ENCODE data around the gene PPM1E. TPM values are rescaled to one million over a fixed set of nuclear protein-coding genes. Genes with fewer than 3 reads are reported as not detected.

PPM1E gene
- total and polyA plus RNA-seq, 2 of the 8 experiments (the other 6 are each of a cell fraction or from before 2014, with no cell fraction given): 5.0 to 10.4 TPM

DNA sequence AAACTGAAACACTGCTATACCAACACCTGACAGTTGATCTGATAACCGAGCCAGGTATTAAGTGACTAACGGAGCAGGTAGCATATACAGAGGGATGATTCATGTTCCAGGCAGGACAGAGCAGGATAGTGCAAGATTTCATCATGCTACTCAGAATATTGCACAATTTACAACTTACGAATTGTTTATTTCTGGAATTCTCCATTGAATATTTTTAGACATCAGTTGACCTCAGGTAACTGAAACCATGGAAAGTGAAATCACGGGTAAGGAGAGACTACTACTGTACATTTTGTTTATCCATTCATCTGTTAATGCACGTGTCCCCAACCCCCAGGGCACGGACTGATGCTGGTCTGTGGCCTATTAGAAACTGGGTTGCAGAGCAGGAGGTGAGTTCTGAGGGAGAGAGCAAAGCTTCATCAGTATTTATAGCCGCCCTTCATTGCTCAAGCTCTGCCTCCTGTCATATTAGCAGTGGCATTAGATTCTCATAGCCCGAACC, 14.5 kb upstream of the PPM1E start:
- H3K79me2 ChIP-seq (ENCODE audit: control insufficient read depth in 1 of 2, insufficient read depth in 2 of 2, low read length in 2 of 2): no peaks in the 10 kb centered on the region
- H2BK5ac ChIP-seq (ENCODE audit: low read depth, low read length): no peak overlapping the region
- H2BK120ac ChIP-seq (replicated peaks; ENCODE audit: low read depth, low read length): no peak overlapping the region
- no peak overlapping the region for H3K27ac ChIP-seq (ENCODE audit: low read depth, low read length)
- no peak overlapping the region for H2BK12ac ChIP-seq (ENCODE audit: low read depth, low read length)
- FAIRE-seq (no peak), DNase-seq (ENCODE audit: low read depth in 1 of 2, low spot score in 2 of 2) (no peak)
- H3K36me3 ChIP-seq (ENCODE audit: control insufficient read depth in 2 of 4, insufficient read depth in 4 of 4, low read length in 3 of 4): no peaks in the 10 kb centered on the region
- H3K4me1 ChIP-seq (replicated peaks in 1 of 4; ENCODE audit: control insufficient read depth in 3 of 4, insufficient read depth in 4 of 4, low read length in 3 of 4): no peaks in the 10 kb centered on the region
- H3K14ac ChIP-seq (ENCODE audit: insufficient read length): no peak overlapping the region
- H3K4me2 ChIP-seq (ENCODE audit: insufficient read depth in 1 of 2, low read depth in 2 of 2, low read length in 2 of 2): no peak overlapping the region
- no peaks in the 10 kb centered on the region for H3K79me1 ChIP-seq (ENCODE audit: low read depth, low read length)
- ChIA-PET POLR2A (ENCODE audit: partially characterized antibody) (no interaction called here), CTCF (ENCODE audit: partially characterized antibody) (no interaction called here)
- H3K23me2 ChIP-seq (ENCODE audit: low read depth, low read length): no peaks in the 10 kb centered on the region
- no peak overlapping the region for H4K5ac ChIP-seq (ENCODE audit: insufficient read length, low read depth, low read length)
- H2BK15ac ChIP-seq (ENCODE audit: low read length): no peak overlapping the region
- H3K27me3 ChIP-seq (replicated peaks in 1 of 4; ENCODE audit: control insufficient read depth in 3 of 4, extremely low read depth in 1 of 4, insufficient read depth in 3 of 4, low read length in 3 of 4): no peaks in the 10 kb centered on the region
- H3K4ac ChIP-seq (replicated peaks; ENCODE audit: insufficient read length, low read depth, low read length): no peak overlapping the region
- H3K9ac ChIP-seq (replicated peaks in 1 of 4; ENCODE audit: extremely low read depth in 1 of 4, low read depth in 3 of 4, low read length in 3 of 4): no peak overlapping the region
- no peak overlapping the region for H2AK5ac ChIP-seq (ENCODE audit: low read depth, low read length)
- H4K91ac ChIP-seq (replicated peaks; ENCODE audit: insufficient read length, low read length): no peak overlapping the region
- no peak overlapping the region for H2AFZ ChIP-seq (ENCODE audit: low read length)
- H3K9me3 ChIP-seq (ENCODE audit: insufficient read depth in 2 of 2, low read depth in 1 of 2, low read length in 1 of 2): no peaks in the 10 kb centered on the region
- TF ChIP-seq BACH1 (IDR thresholded peaks at IDR 0.05; ENCODE audit: low read length) (no peak), TCF12 (IDR thresholded peaks at IDR 0.05; ENCODE audit: low read depth, low read length) (no peak)
- no peak overlapping the region for H3K18ac ChIP-seq (ENCODE audit: extremely low read depth, low read length)
- no peak overlapping the region for H3K56ac ChIP-seq (replicated peaks; ENCODE audit: insufficient read length, low read depth, low read length)
- H3K23ac ChIP-seq (ENCODE audit: insufficient read length): no peak overlapping the region
- 92% methylated on average over 8 of the region's 8 CpGs; no CpG with 5 or more reads in 1 of the 2 experiments for WGBS, 2 experiments (ENCODE audit: extremely low coverage in 1 of 2, insufficient coverage in 1 of 2, insufficient read length in 1 of 2, insufficient replicate concordance in 2 of 2, low coverage in 1 of 2, low lambda C conversion rate in 2 of 2, missing lambda C conversion rate in 1 of 2)
- no peaks in the 10 kb centered on the region for H4K20me1 ChIP-seq (replicated peaks in 1 of 2; ENCODE audit: control insufficient read depth in 1 of 2, insufficient read depth in 2 of 2, low read length in 2 of 2)
- no peak overlapping the region for H3K4me3 ChIP-seq (ENCODE audit: extremely low read depth in 1 of 4, insufficient read depth in 2 of 4, low read depth in 3 of 4, low read length in 4 of 4)
- H4K8ac ChIP-seq (ENCODE audit: extremely low read depth, insufficient read depth, low read length): no peak overlapping the region
- H2BK20ac ChIP-seq (ENCODE audit: low read length): no peak overlapping the region

Data from H1 (cell line).